ENCODE results near the gene ACOX3. TPM values are rescaled to one million over a fixed set of nuclear protein-coding genes. Genes with fewer than 3 reads are reported as not detected.

Gene ACOX3
- total and polyA plus RNA-seq, 9 donors = 10.1 to 32.4 (median 21.3) TPM

GRCh38 chr4:8329560-8329858, 111.0 kb downstream of the ACOX3 start:
- H3K27ac ChIP-seq = no peak overlapping the region
- peak in 4 of 5 donors; percentile 4 to 15 (median 9) for DNase-seq
- no peaks in the 10 kb centered on the region for H3K9me3 ChIP-seq
- no peaks in the 10 kb centered on the region for H3K36me3 ChIP-seq
- TF ChIP-seq POLR2A (IDR thresholded peaks at IDR 0.05) = no peak
- no peak for TF ChIP-seq EP300 (IDR thresholded peaks at IDR 0.05)
- no peak for TF ChIP-seq CTCF (IDR thresholded peaks at IDR 0.05)
- H3K27me3 ChIP-seq = no peaks in the 10 kb centered on the region
- intact Hi-C loops (cut with DNase I) = no loop called here
- no peak overlapping the region for H3K4me3 ChIP-seq
- WGBS, 3 donors = 76 to 83% (median 81%) methylated on average over 6 of the region's 6 CpGs
- H3K4me1 ChIP-seq (ENCODE audit: insufficient read depth) = peaks cover 1% of the 10 kb centered on the region

GRCh38 chr4:8328866-8329559, 111.5 kb downstream of the ACOX3 start:
- Histone ChIP-seq H3K4me3 (no peak overlapping the region), H3K27ac (no peak overlapping the region), H3K36me3 (no peaks in the 10 kb centered on the region), H3K4me1 (ENCODE audit: insufficient read depth) (peaks cover 1% of the 10 kb centered on the region), H3K9me3 (no peaks in the 10 kb centered on the region), H3K27me3 (no peaks in the 10 kb centered on the region)
- intact Hi-C loops (cut with DNase I) = no loop called here
- 81 to 92% (median 83%) methylated on average over 13 of the region's 13 CpGs for WGBS, 3 donors
- TF ChIP-seq POLR2A (IDR thresholded peaks at IDR 0.05) = no peak
- no peak for TF ChIP-seq EP300 (IDR thresholded peaks at IDR 0.05)
- DNase-seq = peak in 2 of 5 donors; percentile 14 to 28

- no peaks in the 10 kb centered on the region for H3K36me3 ChIP-seq
- peak in 2 of 5 donors; percentile 5 to 16 for DNase-seq
- no peaks in the 10 kb centered on the region for H3K9me3 ChIP-seq
- intact Hi-C loops (cut with DNase I) = no loop called here
- no peak for TF ChIP-seq EP300 (IDR thresholded peaks at IDR 0.05)
- no peak for TF ChIP-seq CTCF (IDR thresholded peaks at IDR 0.05)
- no peak for TF ChIP-seq POLR2A (IDR thresholded peaks at IDR 0.05)
- H3K4me3 ChIP-seq = no peak overlapping the region
- H3K27me3 ChIP-seq = no peaks in the 10 kb centered on the region
- peaks cover 1% of the 10 kb centered on the region for H3K4me1 ChIP-seq (ENCODE audit: insufficient read depth)
- WGBS, 3 donors = 81 to 95% (median 92%) methylated on average over 3 of the region's 3 CpGs
- H3K27ac ChIP-seq = no peak overlapping the region
These were observed 112.1 kb downstream of the ACOX3 start for GRCh38 chr4:8328456-8328855.

GRCh38 chr4:8326206-8326605, 114.3 kb downstream of the ACOX3 start:
- no peak overlapping the region for H3K27ac ChIP-seq
- TF ChIP-seq EP300 (IDR thresholded peaks at IDR 0.05) (no peak), CTCF (IDR thresholded peaks at IDR 0.05) (no peak), POLR2A (IDR thresholded peaks at IDR 0.05) (no peak)
- no peaks in the 10 kb centered on the region for H3K36me3 ChIP-seq
- H3K4me1 ChIP-seq (ENCODE audit: insufficient read depth) = peaks cover 1% of the 10 kb centered on the region
- H3K4me3 ChIP-seq = no peak overlapping the region
- H3K9me3 ChIP-seq = no peaks in the 10 kb centered on the region
- intact Hi-C loops (cut with DNase I) = no loop called here
- H3K27me3 ChIP-seq = no peaks in the 10 kb centered on the region
- DNase-seq = peak in 1 of 5 donors; percentile 4

- peak in 3 of 5 donors; percentile 7 to 24 (median 19) for DNase-seq
- TF ChIP-seq EP300 (IDR thresholded peaks at IDR 0.05) (no peak), CTCF (IDR thresholded peaks at IDR 0.05) (no peak)
- intact Hi-C loops (cut with DNase I) = no loop called here
These were observed 115.1 kb downstream of the ACOX3 start for GRCh38 chr4:8325291-8325973.

More at GRCh38 chr4:8325291-8325973, 115.1 kb downstream of the ACOX3 start:
- H3K9me3 ChIP-seq = no peaks in the 10 kb centered on the region
- H3K4me3 ChIP-seq = no peak overlapping the region
- WGBS, 3 donors = 82 to 89% (median 88%) methylated on average over 8 of the region's 8 CpGs
- H3K36me3 ChIP-seq = no peaks in the 10 kb centered on the region
- no peak overlapping the region for H3K27ac ChIP-seq
- no peaks in the 10 kb centered on the region for H3K27me3 ChIP-seq
- peaks cover 2% of the 10 kb centered on the region for H3K4me1 ChIP-seq (ENCODE audit: insufficient read depth)
